Progenitor cell of endocrine pancreas (in vitro differentiated cells): ENCODE results near the gene GNPAT. TPM values are rescaled to one million over a fixed set of nuclear protein-coding genes. Genes with fewer than 3 reads are reported as not detected.

Experiments
- DNase-seq: peaks from one replicate; pipeline ENCODE4 v3.0.0; 2021; ENCODE audit warnings: low spot score; ENCODE audit not compliant: unreplicated experiment
- H3K27ac Mint-ChIP-seq: 2 replicates; pipeline ENCODE4 v1.8.0; 2021; ENCODE audit warnings: mild to moderate bottlenecking, moderate library complexity, mixed read lengths
- H3K27me3 Mint-ChIP-seq: 2 replicates; pipeline ENCODE4 v1.8.0; 2021; ENCODE audit warnings: mixed read lengths
- H3K36me3 Mint-ChIP-seq: 2 replicates; pipeline ENCODE4 v1.8.0; 2022; ENCODE audit warnings: mixed read lengths; ENCODE audit not compliant: insufficient read depth
- H3K4me1 Mint-ChIP-seq: 2 replicates; pipeline ENCODE4 v1.8.0; 2021; ENCODE audit warnings: low read depth, mixed read lengths
- H3K4me3 Mint-ChIP-seq: 2 replicates; pipeline ENCODE4 v1.8.0; 2021; ENCODE audit warnings: low read depth, mild to moderate bottlenecking, moderate library complexity, mixed read lengths
- H3K9me3 Mint-ChIP-seq: 2 replicates; pipeline ENCODE4 v1.8.0; 2021; ENCODE audit warnings: low read depth, mixed read lengths
- CTCF ChIP-seq: fragments of 200-600 bp; sonication (generic); IDR thresholded peaks from one replicate; pipeline ENCODE4 v1.5.0; 2021; ENCODE audit warnings: antibody characterized with exemption, mild to moderate bottlenecking; ENCODE audit not compliant: unreplicated experiment
- total RNA-seq: library from RNA; stranded (reverse); gene quantifications from 2 replicates; pipeline ENCODE4 v1.2.1, GENCODE V29; 2021

The GNPAT gene
- total RNA-seq, 1 donor from 2014 or later, result 70.2 TPM

- Mint-ChIP-seq H3K9me3 (no peaks in the 10 kb centered on the region), H3K27ac (no peak overlapping the region), H3K36me3 (no peaks in the 10 kb centered on the region), H3K27me3 (no peaks in the 10 kb centered on the region), H3K4me1 (no peaks in the 10 kb centered on the region), H3K4me3 (no peak overlapping the region)
- TF ChIP-seq CTCF, result no peak
- no peak for DNase-seq
Observed at GRCh38 chr1:231310391-231310934, 69.5 kb downstream of the GNPAT start.

GRCh38 chr1:231311720-231312431 is 70.9 kb downstream of the GNPAT start:
- no peaks in the 10 kb centered on the region for H3K36me3 Mint-ChIP-seq
- no peak overlapping the region for H3K4me3 Mint-ChIP-seq
- H3K9me3 Mint-ChIP-seq, result no peaks in the 10 kb centered on the region
- TF ChIP-seq CTCF, result no peak
- no peak overlapping the region for H3K27ac Mint-ChIP-seq
- no peak for DNase-seq
- no peaks in the 10 kb centered on the region for H3K4me1 Mint-ChIP-seq
- no peaks in the 10 kb centered on the region for H3K27me3 Mint-ChIP-seq

GRCh38 chr1:231312432-231312788 is 71.4 kb downstream of the GNPAT start:
- Mint-ChIP-seq H3K27me3 (no peaks in the 10 kb centered on the region), H3K36me3 (no peaks in the 10 kb centered on the region), H3K9me3 (no peaks in the 10 kb centered on the region), H3K27ac (no peak overlapping the region), H3K4me3 (no peak overlapping the region), H3K4me1 (no peaks in the 10 kb centered on the region)
- TF ChIP-seq CTCF, result no peak
- DNase-seq, result no peak

GRCh38 chr1:231313661-231314060 is 72.6 kb downstream of the GNPAT start:
- no peaks in the 10 kb centered on the region for H3K9me3 Mint-ChIP-seq
- H3K27ac Mint-ChIP-seq, result no peak overlapping the region
- no peak overlapping the region for H3K4me3 Mint-ChIP-seq
- H3K4me1 Mint-ChIP-seq, result no peaks in the 10 kb centered on the region
- no peaks in the 10 kb centered on the region for H3K27me3 Mint-ChIP-seq
- TF ChIP-seq CTCF, result no peak
- no peaks in the 10 kb centered on the region for H3K36me3 Mint-ChIP-seq
- DNase-seq, result no peak

GRCh38 chr1:231315887-231316286 is 74.9 kb downstream of the GNPAT start:
- no peak overlapping the region for H3K4me3 Mint-ChIP-seq

More at GRCh38 chr1:231315887-231316286, 74.9 kb downstream of the GNPAT start:
- TF ChIP-seq CTCF, result peak; percentile 45
- DNase-seq, result no peak
- H3K36me3 Mint-ChIP-seq, result no peaks in the 10 kb centered on the region
- no peaks in the 10 kb centered on the region for H3K4me1 Mint-ChIP-seq
- no peaks in the 10 kb centered on the region for H3K9me3 Mint-ChIP-seq
- no peaks in the 10 kb centered on the region for H3K27me3 Mint-ChIP-seq
- no peak overlapping the region for H3K27ac Mint-ChIP-seq
